DOHH2 (cell line): ENCODE data around the gene BCL2L13.
A peak's percentile ranks its signal among the peaks of the same experiment; 100 is the strongest.

Source experiments
- H3F3A ChIP-seq: fragments of 200-600 bp; sonication (generic), shearing (Covaris generic); 2 replicates; pipeline ENCODE4 v1.6.0; 2016; ENCODE audit warnings: antibody characterized with exemption, mild to moderate bottlenecking; ENCODE audit not compliant: control insufficient read depth, insufficient read depth
- H3K27ac ChIP-seq: fragments of 200-600 bp; sonication (generic); 2 replicates; pipeline ENCODE4 v1.5.1; 2014; ENCODE audit warnings: low read depth, mild to moderate bottlenecking, low read length, moderate library complexity
- H3K27me3 ChIP-seq: fragments of 200-600 bp; sonication (generic); 2 replicates; pipeline ENCODE4 v1.6.1; 2014; ENCODE audit warnings: mild to moderate bottlenecking, low read length, mixed read lengths; ENCODE audit not compliant: control insufficient read depth
- H3K36me3 ChIP-seq: fragments of 200-600 bp; sonication (generic); 2 replicates; pipeline ENCODE4 v1.6.1; 2014; ENCODE audit warnings: mild to moderate bottlenecking, low read length, moderate library complexity, mixed read lengths; ENCODE audit not compliant: control insufficient read depth
- H3K4me1 ChIP-seq: fragments of 200-600 bp; sonication (generic); 2 replicates; pipeline ENCODE4 v1.6.1; 2014; ENCODE audit warnings: mild to moderate bottlenecking, low read length, mixed read lengths; ENCODE audit not compliant: control insufficient read depth
- H3K4me2 ChIP-seq: fragments of 200-600 bp; sonication (generic); 2 replicates; pipeline ENCODE4 v1.6.0; 2014; ENCODE audit warnings: mild to moderate bottlenecking, low read length, moderate library complexity
- H3K4me3 ChIP-seq: fragments of 200-600 bp; sonication (generic); 2 replicates; pipeline ENCODE4 v1.5.1; 2014; ENCODE audit warnings: mild to moderate bottlenecking, low read length, mixed read lengths
- H3K79me2 ChIP-seq: fragments of 200-600 bp; sonication (generic); 2 replicates; pipeline ENCODE4 v1.6.1; 2014; ENCODE audit warnings: mild to moderate bottlenecking, low read length, mixed read lengths; ENCODE audit not compliant: control insufficient read depth
- H3K9me2 ChIP-seq: fragments of 200-600 bp; sonication (generic); replicated peaks from 2 replicates; pipeline ENCODE4 v1.6.1; 2014; ENCODE audit warnings: mild to moderate bottlenecking, low read length, mixed read lengths; ENCODE audit not compliant: control insufficient read depth
- H3K9me3 ChIP-seq: fragments of 200-600 bp; sonication (generic); 2 replicates; pipeline ENCODE4 v1.6.1; 2014; ENCODE audit warnings: antibody characterized with exemption, low read length, mixed read lengths; ENCODE audit not compliant: control insufficient read depth, insufficient read depth
- H4K20me1 ChIP-seq: fragments of 200-600 bp; sonication (generic); 2 replicates; pipeline ENCODE4 v1.6.0; 2014; ENCODE audit warnings: low read depth, mild to moderate bottlenecking, antibody characterized with exemption, low read length, moderate library complexity; ENCODE audit not compliant: control insufficient read depth, insufficient read depth
- CTCF ChIP-seq: fragments of 200-600 bp; sonication (generic); IDR thresholded peaks from one replicate; pipeline ENCODE4 v1.5.1; 2014; ENCODE audit warnings: antibody characterized with exemption, mild to moderate bottlenecking, low read depth, low read length; ENCODE audit not compliant: poor library complexity, severe bottlenecking
- EZH2phosphoT487 ChIP-seq: fragments of 200-600 bp; sonication (generic); IDR thresholded peaks from 2 replicates; pipeline ENCODE4 v1.6.1; 2017; ENCODE audit warnings: borderline replicate concordance, mild to moderate bottlenecking, antibody characterized with exemption, low read length, moderate library complexity, mixed read lengths

The BCL2L13 gene

GRCh38 chr22:17774926-17775685, 136.5 kb downstream of the BCL2L13 start:
- peaks cover 55% of the 10 kb centered on the region for H3K79me2 ChIP-seq
- H3K4me1 ChIP-seq, result peaks cover 77% of the 10 kb centered on the region
- H3F3A ChIP-seq, result peaks cover 11% of the 10 kb centered on the region
- H3K27me3 ChIP-seq, result no peaks in the 10 kb centered on the region
- TF ChIP-seq CTCF, result no peak
- no peak for TF ChIP-seq EZH2phosphoT487
- no peaks in the 10 kb centered on the region for H3K9me3 ChIP-seq
- peak overlapping the region; percentile 43 for H3K27ac ChIP-seq
- H3K4me2 ChIP-seq, result peak overlapping the region; percentile 61
- no peaks in the 10 kb centered on the region for H3K9me2 ChIP-seq
- peak overlapping the region; percentile 51 for H3K4me3 ChIP-seq
- H3K36me3 ChIP-seq, result peaks cover 8% of the 10 kb centered on the region; the same call in 1 of the 2 replicates
- H4K20me1 ChIP-seq, result peaks cover 12% of the 10 kb centered on the region

GRCh38 chr22:17775781-17776465, 137.4 kb downstream of the BCL2L13 start:
- Histone ChIP-seq H3K9me2 (no peaks in the 10 kb centered on the region), H3K79me2 (peaks cover 47% of the 10 kb centered on the region), H3K4me3 (no peak overlapping the region), H3K9me3 (no peaks in the 10 kb centered on the region), H3K4me2 (peak overlapping the region; percentile 95), H3K27me3 (no peaks in the 10 kb centered on the region), H3K4me1 (peaks cover 80% of the 10 kb centered on the region), H3K27ac (no peak overlapping the region), H4K20me1 (peaks cover 12% of the 10 kb centered on the region), H3K36me3 (peaks cover 5% of the 10 kb centered on the region; the same call in 1 of the 2 replicates), H3F3A (peaks cover 11% of the 10 kb centered on the region)
- TF ChIP-seq EZH2phosphoT487, result no peak
- no peak for TF ChIP-seq CTCF

GRCh38 chr22:17777005-17777716, 138.6 kb downstream of the BCL2L13 start:
- Histone ChIP-seq H3K27me3 (no peaks in the 10 kb centered on the region), H3K79me2 (peaks cover 35% of the 10 kb centered on the region), H3K4me3 (peak overlapping the region; percentile 85), H3F3A (peaks cover 11% of the 10 kb centered on the region), H3K4me2 (peak overlapping the region; percentile 95), H3K27ac (peak overlapping the region; percentile 76), H4K20me1 (peaks cover 8% of the 10 kb centered on the region; the same call in 1 of the 2 replicates), H3K9me2 (no peaks in the 10 kb centered on the region), H3K4me1 (peaks cover 75% of the 10 kb centered on the region), H3K9me3 (no peaks in the 10 kb centered on the region), H3K36me3 (peaks cover 1% of the 10 kb centered on the region; the same call in 1 of the 2 replicates)
- TF ChIP-seq CTCF (no peak), EZH2phosphoT487 (no peak)
